Panc1 (cell line): ENCODE measurements around the gene ADAT3. TPM values are rescaled to one million over a fixed set of nuclear protein-coding genes. Genes with fewer than 3 reads are reported as not detected.

ENCODE experiments used
- ATAC-seq: fragments of 200-7000 bp; cut with Tn5 transposase; 2 replicates; pipeline ENCODE4 v1.9.1; 2020; ENCODE audit warnings: mild to moderate bottlenecking, moderate library complexity
- BruUV-seq: library from RNA; stranded (reverse); fragments of 400-500 nt; replicated peaks from 2 replicates; lab custom pipeline; 2021; lab: Mats Ljungman, UMichigan
- CTCF ChIA-PET: fragments of 300-600 bp; sonication (Branson Sonifier 250); formaldehyde crosslinking; loops from one replicate; lab custom pipeline; 2022; ENCODE audit warnings: antibody characterized with exemption; lab: Charles Lee
- POLR2A ChIA-PET: fragments of 300-600 bp; sonication (Branson Sonifier 250); formaldehyde crosslinking; loops from one replicate; lab custom pipeline; 2022; ENCODE audit warnings: antibody characterized with exemption; lab: Charles Lee
- DNase-seq: peaks from one replicate; pipeline ENCODE4 v3.0.0-alpha.2; 2010; ENCODE audit warnings: low read depth, low spot score
- H3K27ac ChIP-seq: 2 replicates; pipeline ENCODE4 v1.5.1; 2011; ENCODE audit warnings: mild to moderate bottlenecking, low read length, inconsistent platforms
- H3K27me3 ChIP-seq: fragments of 200-500 bp; sonication (Bioruptor generic); 2 replicates; pipeline ENCODE4 v1.6.0; 2014; ENCODE audit warnings: low read length, inconsistent platforms; ENCODE audit not compliant: control insufficient read depth, insufficient read depth
- H3K36me3 ChIP-seq: fragments of 200-500 bp; sonication (Bioruptor generic); 2 replicates; pipeline ENCODE4 v1.5.1; 2014; ENCODE audit warnings: inconsistent platforms, mild to moderate bottlenecking, low read length, moderate library complexity; ENCODE audit not compliant: control insufficient read depth, insufficient read depth
- H3K4me1 ChIP-seq: 2 replicates; pipeline ENCODE4 v1.5.1; 2011; ENCODE audit warnings: inconsistent platforms, mild to moderate bottlenecking, low read length, moderate library complexity; ENCODE audit not compliant: control insufficient read depth, insufficient read depth
- H3K4me3 ChIP-seq, 2 experiments: 2 replicates each; pipeline ENCODE4 v1.5.1; 2011 to 2012; ENCODE audit warnings: low read depth in 2 of 2, low read length in 2 of 2, mild to moderate bottlenecking in 2 of 2, inconsistent platforms in 1 of 2, moderate library complexity in 1 of 2
- H3K9me3 ChIP-seq: fragments of 200-500 bp; sonication (Bioruptor generic); 2 replicates; pipeline ENCODE4 v1.5.1; 2014; ENCODE audit warnings: low read depth, mild to moderate bottlenecking, inconsistent platforms, low read length, moderate library complexity; ENCODE audit not compliant: control insufficient read depth, insufficient read depth
- CTCF ChIP-seq: fragments of 450-650 bp; IDR thresholded peaks from 2 replicates; pipeline ENCODE4 v1.5.1; 2017; ENCODE audit warnings: mild to moderate bottlenecking
- POLR2AphosphoS5 ChIP-seq: IDR thresholded peaks from 2 replicates; pipeline ENCODE4 v1.6.1; 2012; ENCODE audit warnings: mild to moderate bottlenecking, low read depth, low read length, moderate library complexity
- REST ChIP-seq, 2 experiments: IDR thresholded peaks; 2 replicates each; pipeline ENCODE4 v1.6.1; 2011 to 2012; ENCODE audit warnings: low read depth in 2 of 2, control low read depth in 1 of 2, low read length in 1 of 2, mild to moderate bottlenecking in 1 of 2, moderate library complexity in 1 of 2; ENCODE audit not compliant: insufficient read depth in 1 of 2
- SIN3A ChIP-seq: IDR thresholded peaks from 2 replicates; pipeline ENCODE4 v1.6.1; 2012; ENCODE audit warnings: low read depth, mild to moderate bottlenecking, low read length, moderate library complexity, borderline replicate concordance; ENCODE audit not compliant: insufficient read depth
- TCF7L2 ChIP-seq: IDR thresholded peaks from 2 replicates; pipeline ENCODE4 v1.6.1; 2011; ENCODE audit warnings: mild to moderate bottlenecking, low read depth, low read length, inconsistent platforms
- in situ Hi-C: cut with HindIII; loops from 2 replicates; pipeline ENCODE4 v1.10.0; 2016; ENCODE audit warnings: low sequenced_read_pairs, low pct_unique_long_range_greater_than_20kb
- intact Hi-C: fragments of 100-400 bp; cut with micrococcal nuclease; formaldehyde crosslinking; loops from one replicate; pipeline ENCODE4 v1.10.0; 2022; ENCODE audit not compliant: unreplicated experiment
- total RNA-seq: library from RNA; stranded (reverse); gene quantifications from one replicate; pipeline ENCODE4 v1.2.1, GENCODE V29; 2021; ENCODE audit not compliant: unreplicated experiment

Gene ADAT3
- total RNA-seq, 1 experiment from 2014 or later: 8.9 TPM

- Histone ChIP-seq H3K27ac (no peak overlapping the region), H3K9me3 (no peaks in the 10 kb centered on the region), H3K4me3 (no peak overlapping the region), H3K4me1 (peaks cover 10% of the 10 kb centered on the region), H3K36me3 (peaks cover 4% of the 10 kb centered on the region; the same call in 1 of the 2 replicates), H3K27me3 (no peaks in the 10 kb centered on the region)
- BruUV-seq: no TSS peak
- TF ChIP-seq SIN3A (no peak), TCF7L2 (no peak), POLR2AphosphoS5 (no peak), REST (IDR thresholded peaks at IDR 0.05; ENCODE audit: insufficient read depth in 1 of 2, low read depth in 2 of 2, low read length in 1 of 2) (no peak), CTCF (no peak)
- ATAC-seq: no peak
- POLR2A ChIA-PET: no interaction called here
- in situ Hi-C loops: no loop called here
- intact Hi-C loops: no loop called here
- CTCF ChIA-PET: no interaction called here
- no peak for DNase-seq
These were observed 16.8 kb upstream of the ADAT3 start for GRCh38 chr19:1888385-1888784.

GRCh38 chr19:1889907-1890306 is 15.3 kb upstream of the ADAT3 start:
- CTCF ChIA-PET: no interaction called here
- Histone ChIP-seq H3K27me3 (no peaks in the 10 kb centered on the region), H3K27ac (no peak overlapping the region), H3K4me3 (no peak overlapping the region), H3K4me1 (no peaks in the 10 kb centered on the region), H3K9me3 (no peaks in the 10 kb centered on the region), H3K36me3 (peaks cover under 1% of the 10 kb centered on the region; the same call in 1 of the 2 replicates)
- POLR2A ChIA-PET: no interaction called here
- TF ChIP-seq CTCF: no peak
- TF ChIP-seq REST (IDR thresholded peaks at IDR 0.05; ENCODE audit: insufficient read depth in 1 of 2, low read depth in 2 of 2, low read length in 1 of 2): no peak
- no peak for TF ChIP-seq POLR2AphosphoS5
- TF ChIP-seq SIN3A: no peak
- no peak for TF ChIP-seq TCF7L2
- in situ Hi-C loops: no loop called here
- DNase-seq: no peak
- ATAC-seq: no peak
- BruUV-seq: no TSS peak
- intact Hi-C loops: no loop called here
